ENCODE measurements around the gene PIP5K1B. TPM values are rescaled to one million over a fixed set of nuclear protein-coding genes. Genes with fewer than 3 reads are reported as not detected.

PIP5K1B gene
- total RNA-seq, 1 experiment from 2014 or later = not detected

GRCh38 chr9:68739621-68740174, 34.7 kb downstream of the PIP5K1B start:
- intact Hi-C loops (cut with micrococcal nuclease; ENCODE audit: unreplicated experiment) = no loop called here
- no peaks in the 10 kb centered on the region for H3K36me3 ChIP-seq (ENCODE audit: insufficient read depth, low read length, poor library complexity, severe bottlenecking)
- ChIA-PET CTCF (no interaction called here), POLR2A (ENCODE audit: low non-redundant PET) (no interaction called here)
- TF ChIP-seq CTCF (conservative IDR thresholded peaks at IDR 0.05; ENCODE audit: low read depth, low read length) (no peak), EZH2 (IDR thresholded peaks at IDR 0.05; ENCODE audit: borderline replicate concordance, low read depth, low read length, poor library complexity, severe bottlenecking) (no peak)
- no TSS peak for BruUV-seq (replicated peaks)
- H3K4me1 ChIP-seq (ENCODE audit: insufficient read depth, low read length, poor library complexity, severe bottlenecking) = no peaks in the 10 kb centered on the region
- peaks cover 4% of the 10 kb centered on the region for H3K27me3 ChIP-seq (replicated peaks; ENCODE audit: insufficient read depth, low read depth, low read length, poor library complexity)
- H3K9me3 ChIP-seq (ENCODE audit: low read depth, low read length, poor library complexity, severe bottlenecking) = no peaks in the 10 kb centered on the region
- no peak for DNase-seq (ENCODE audit: low spot score)
- H3K27ac ChIP-seq (ENCODE audit: low read depth, low read length, poor library complexity, severe bottlenecking) = no peak overlapping the region
- no peak overlapping the region for H3K4me3 ChIP-seq (ENCODE audit: low read depth, low read length, poor library complexity, severe bottlenecking)

- no peaks in the 10 kb centered on the region for H3K4me1 ChIP-seq (ENCODE audit: insufficient read depth, low read length, poor library complexity, severe bottlenecking)
- H3K4me3 ChIP-seq (ENCODE audit: low read depth, low read length, poor library complexity, severe bottlenecking) = no peak overlapping the region
- TF ChIP-seq EZH2 (IDR thresholded peaks at IDR 0.05; ENCODE audit: borderline replicate concordance, low read depth, low read length, poor library complexity, severe bottlenecking) = no peak
- TF ChIP-seq CTCF (conservative IDR thresholded peaks at IDR 0.05; ENCODE audit: low read depth, low read length) = no peak
- H3K27ac ChIP-seq (ENCODE audit: low read depth, low read length, poor library complexity, severe bottlenecking) = no peak overlapping the region
- no TSS peak for BruUV-seq (replicated peaks)
- no peak for DNase-seq (ENCODE audit: low spot score)
- no peaks in the 10 kb centered on the region for H3K9me3 ChIP-seq (ENCODE audit: low read depth, low read length, poor library complexity, severe bottlenecking)
- ChIA-PET POLR2A (ENCODE audit: low non-redundant PET) (no interaction called here), CTCF (no interaction called here)
- H3K27me3 ChIP-seq (replicated peaks; ENCODE audit: insufficient read depth, low read depth, low read length, poor library complexity) = peaks cover 3% of the 10 kb centered on the region
- no peaks in the 10 kb centered on the region for H3K36me3 ChIP-seq (ENCODE audit: insufficient read depth, low read length, poor library complexity, severe bottlenecking)
- intact Hi-C loops (cut with micrococcal nuclease; ENCODE audit: unreplicated experiment) = no loop called here
Observed at GRCh38 chr9:68740561-68740960, 35.5 kb downstream of the PIP5K1B start.

- Histone ChIP-seq H3K4me1 (ENCODE audit: insufficient read depth, low read length, poor library complexity, severe bottlenecking) (no peaks in the 10 kb centered on the region), H3K36me3 (ENCODE audit: insufficient read depth, low read length, poor library complexity, severe bottlenecking) (no peaks in the 10 kb centered on the region), H3K4me3 (ENCODE audit: low read depth, low read length, poor library complexity, severe bottlenecking) (no peak overlapping the region), H3K9me3 (ENCODE audit: low read depth, low read length, poor library complexity, severe bottlenecking) (no peaks in the 10 kb centered on the region), H3K27me3 (replicated peaks; ENCODE audit: insufficient read depth, low read depth, low read length, poor library complexity) (peaks cover 3% of the 10 kb centered on the region), H3K27ac (ENCODE audit: low read depth, low read length, poor library complexity, severe bottlenecking) (no peak overlapping the region)
- intact Hi-C loops (cut with micrococcal nuclease; ENCODE audit: unreplicated experiment) = no loop called here
- POLR2A ChIA-PET (ENCODE audit: low non-redundant PET) = no interaction called here
- CTCF ChIA-PET = no interaction called here
- no TSS peak for BruUV-seq (replicated peaks)
- no peak for DNase-seq (ENCODE audit: low spot score)
- no peak for TF ChIP-seq EZH2 (IDR thresholded peaks at IDR 0.05; ENCODE audit: borderline replicate concordance, low read depth, low read length, poor library complexity, severe bottlenecking)
- no peak for TF ChIP-seq CTCF (conservative IDR thresholded peaks at IDR 0.05; ENCODE audit: low read depth, low read length)
Observed at GRCh38 chr9:68741234-68741633, 36.2 kb downstream of the PIP5K1B start.
